GM18519 (cell line): ENCODE measurements around the gene FTL.
"Not testable (repeated sequence)": the region's sequence is repeated elsewhere in the genome, so short reads cannot be mapped to it uniquely, and the experiment has no call there.

Experiments used
- ATAC-seq: cut with Tn5 transposase; IDR thresholded peaks from one replicate; pipeline ENCODE4 v1.9.1; 2021; ENCODE audit warnings: mild to moderate bottlenecking, moderate library complexity; ENCODE audit not compliant: unreplicated experiment, low FRiP score

The FTL gene

GRCh38 chr19:48965040-48965805, at the start of gene FTL:
Gene FTL, plus strand, starts transcription at chr19:48965309. Its CDS starts 199 bp downstream, at chr19:48965508.
- ATAC-seq: peak; percentile 43

GRCh38 chr19:48915757-48916156, 49.4 kb upstream of the FTL start:
- ATAC-seq: no peak

DNA sequence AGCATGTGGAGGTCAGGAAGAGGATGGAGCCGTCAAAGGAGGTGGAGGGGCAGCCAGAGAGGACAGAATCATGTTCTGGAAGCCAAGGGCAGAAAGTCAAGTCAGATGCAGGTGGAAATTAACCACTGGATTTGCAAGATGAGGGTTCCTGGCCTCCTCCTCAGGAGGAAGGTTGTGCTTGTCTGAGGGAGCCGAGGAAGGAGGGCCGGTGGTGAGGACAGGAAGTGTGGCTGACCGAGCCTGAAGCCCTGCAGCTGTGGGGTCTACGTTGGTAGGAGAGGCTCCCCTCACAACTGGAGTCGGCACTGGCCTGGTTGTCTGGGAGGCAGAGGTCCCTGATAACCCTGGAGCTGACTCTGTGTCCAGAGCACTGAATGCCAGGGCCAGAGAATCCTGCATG, 47.0 kb upstream of the FTL start:
- no peak for ATAC-seq

- no peak for ATAC-seq
Measured at GRCh38 chr19:48918801-48919247, 46.3 kb upstream of the FTL start.

GRCh38 chr19:48919271-48919670, 45.8 kb upstream of the FTL start:
- not testable (repeated sequence) for ATAC-seq

DNA sequence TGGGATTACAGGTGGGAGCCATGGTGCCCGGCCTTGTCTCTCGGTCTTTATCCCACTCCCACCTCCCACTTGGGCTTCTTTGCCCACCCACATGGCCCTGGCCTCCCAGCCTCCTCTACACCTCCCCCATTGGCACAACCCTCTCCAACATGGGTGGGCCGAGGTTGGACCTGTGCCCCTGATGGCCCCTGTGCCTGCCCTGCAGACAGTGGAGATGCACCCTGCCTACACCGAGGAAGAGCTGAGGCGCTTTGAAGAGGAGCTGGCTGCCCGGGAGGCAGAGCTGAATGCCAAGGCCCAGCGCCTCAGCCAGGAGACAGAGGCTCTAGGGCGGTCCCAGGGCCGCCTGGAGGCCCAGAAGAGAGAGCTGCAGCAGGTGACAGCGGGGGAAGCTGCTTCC, 44.2 kb upstream of the FTL start:
- ATAC-seq: no peak

- no peak for ATAC-seq
Measured at GRCh38 chr19:48921721-48922500, 43.2 kb upstream of the FTL start.

DNA sequence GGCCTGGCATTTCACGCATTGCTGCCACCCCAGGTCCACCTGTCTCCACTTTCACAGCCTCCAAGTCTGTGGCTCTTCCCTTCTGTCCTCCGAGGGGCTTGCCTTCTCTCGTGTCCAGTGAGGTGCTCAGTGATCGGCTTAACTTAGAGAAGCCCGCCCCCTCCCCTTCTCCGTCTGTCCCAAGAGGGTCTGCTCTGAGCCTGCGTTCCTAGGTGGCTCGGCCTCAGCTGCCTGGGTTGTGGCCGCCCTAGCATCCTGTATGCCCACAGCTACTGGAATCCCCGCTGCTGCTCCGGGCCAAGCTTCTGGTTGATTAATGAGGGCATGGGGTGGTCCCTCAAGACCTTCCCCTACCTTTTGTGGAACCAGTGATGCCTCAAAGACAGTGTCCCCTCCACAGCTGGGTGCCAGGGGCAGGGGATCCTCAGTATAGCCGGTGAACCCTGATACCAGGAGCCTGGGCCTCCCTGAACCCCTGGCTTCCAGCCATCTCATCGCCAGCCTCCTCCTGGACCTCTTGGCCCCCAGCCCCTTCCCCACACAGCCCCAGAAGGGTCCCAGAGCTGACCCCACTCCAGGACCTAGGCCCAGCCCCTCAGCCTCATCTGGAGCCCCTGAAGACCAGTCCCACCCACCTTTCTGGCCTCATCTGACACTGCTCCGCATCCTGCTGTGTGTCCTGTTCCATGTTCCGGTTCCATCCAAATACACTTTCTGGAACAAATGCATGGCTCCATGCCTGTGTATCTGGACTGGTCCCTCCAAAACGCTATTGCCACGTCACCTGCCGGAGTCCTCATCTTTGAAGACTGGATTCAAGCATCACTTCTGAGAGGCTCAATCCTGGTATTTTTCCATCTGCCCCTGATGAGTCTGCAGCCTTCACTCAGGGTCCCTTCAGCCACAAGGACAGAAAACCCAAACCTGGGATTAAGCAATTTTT, 42.3 kb upstream of the FTL start:
- no peak for ATAC-seq

DNA sequence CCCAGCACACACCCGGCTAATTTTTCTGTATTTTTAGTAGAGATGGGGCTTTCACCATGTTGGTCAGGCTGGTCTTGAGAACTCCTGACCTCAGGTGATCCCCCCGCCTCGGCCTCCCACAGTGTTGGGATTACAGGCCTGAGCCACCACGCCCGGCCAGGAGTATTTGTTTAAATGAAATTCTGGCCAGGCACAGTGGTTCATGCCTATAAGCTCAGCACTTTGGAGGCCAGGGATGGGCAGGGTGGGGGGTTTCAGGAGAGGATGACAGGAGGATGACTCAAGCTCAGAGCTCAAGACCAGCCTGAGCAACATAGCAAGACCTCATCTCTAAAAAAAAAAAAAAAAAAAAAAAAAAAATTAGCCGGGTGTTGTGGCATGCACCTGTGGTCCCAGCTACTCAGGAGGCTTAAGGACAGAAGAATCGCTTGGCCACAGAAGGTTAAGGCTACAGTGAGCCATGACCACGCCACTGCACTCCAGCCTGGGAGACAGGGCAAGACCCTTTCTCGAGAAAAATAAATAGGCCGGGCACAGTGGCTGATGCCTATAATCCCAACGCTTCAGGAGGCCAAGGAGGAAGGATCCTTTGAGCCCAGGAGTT, 39.8 kb upstream of the FTL start:
- no peak for ATAC-seq

DNA sequence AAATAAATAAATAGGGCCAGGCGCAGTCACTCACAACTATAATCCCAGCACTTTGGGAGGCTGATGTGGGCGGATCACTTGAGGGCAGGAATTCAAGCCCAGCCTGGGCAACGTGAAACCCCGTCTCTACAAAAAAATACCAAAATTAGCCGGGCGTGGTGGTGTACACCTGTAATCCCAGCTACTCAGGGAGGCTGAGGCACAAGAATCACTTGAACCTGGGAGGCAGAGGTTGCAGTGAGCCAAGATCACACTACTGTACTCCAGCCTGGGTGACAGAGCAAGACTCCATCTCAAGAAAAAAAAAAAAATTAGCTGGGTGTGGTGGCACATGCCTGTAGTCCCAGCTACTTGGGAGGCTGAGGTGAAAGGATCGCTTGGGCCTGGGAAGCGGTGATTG, 39.2 kb upstream of the FTL start:
- not testable (repeated sequence) for ATAC-seq

GRCh38 chr19:48926909-48927308, 38.2 kb upstream of the FTL start:
- no peak for ATAC-seq

- not testable (repeated sequence) for ATAC-seq
Measured at GRCh38 chr19:48927692-48928091, 37.4 kb upstream of the FTL start.

DNA sequence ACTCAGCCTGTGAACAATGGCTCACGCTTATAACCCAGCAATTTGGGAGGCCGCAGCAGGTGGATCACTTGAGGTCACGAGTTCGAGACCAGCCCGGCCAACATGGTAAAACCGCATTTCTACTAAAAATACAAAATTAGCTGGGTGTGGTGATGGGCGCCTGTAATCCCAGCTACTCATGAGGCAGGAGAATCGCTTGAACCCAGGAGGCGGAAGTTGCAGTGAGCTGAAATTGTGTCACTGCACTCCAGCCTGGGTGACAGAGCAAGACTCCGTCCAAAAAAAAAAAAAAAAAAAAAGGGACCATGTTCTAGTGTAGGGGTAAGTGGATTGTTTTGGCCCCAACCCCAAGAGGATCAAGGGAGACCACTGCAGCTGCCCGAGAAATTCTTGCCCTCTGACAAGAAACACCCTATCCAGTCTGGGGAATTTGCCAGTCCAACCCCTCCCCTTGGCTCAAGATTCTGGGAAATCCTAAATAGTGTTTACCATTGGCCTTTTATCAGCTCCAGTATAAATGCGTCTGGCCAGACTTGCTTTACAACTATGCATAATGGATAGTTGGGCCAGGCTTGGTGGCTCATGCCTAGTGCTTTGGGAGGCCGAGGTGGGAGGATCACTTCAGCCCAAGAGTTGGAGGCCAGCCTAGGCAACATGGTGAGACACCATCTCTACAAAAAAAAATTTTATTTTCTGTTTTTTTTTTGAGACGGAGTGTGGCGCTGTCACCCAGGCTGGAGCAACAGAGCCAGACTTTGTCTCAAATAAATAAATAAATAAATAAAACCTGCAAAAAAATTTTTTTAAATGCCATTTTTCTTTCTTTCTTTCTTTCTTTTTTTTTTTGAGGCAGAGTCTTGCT, 36.7 kb upstream of the FTL start:
- ATAC-seq: no peak

GRCh38 chr19:48933382-48933932, 31.7 kb upstream of the FTL start, which contains the start of gene DHDH:
Gene DHDH, plus strand, starts transcription at chr19:48933699. Its CDS starts 23 bp downstream, at chr19:48933722.
- no peak for ATAC-seq

DNA sequence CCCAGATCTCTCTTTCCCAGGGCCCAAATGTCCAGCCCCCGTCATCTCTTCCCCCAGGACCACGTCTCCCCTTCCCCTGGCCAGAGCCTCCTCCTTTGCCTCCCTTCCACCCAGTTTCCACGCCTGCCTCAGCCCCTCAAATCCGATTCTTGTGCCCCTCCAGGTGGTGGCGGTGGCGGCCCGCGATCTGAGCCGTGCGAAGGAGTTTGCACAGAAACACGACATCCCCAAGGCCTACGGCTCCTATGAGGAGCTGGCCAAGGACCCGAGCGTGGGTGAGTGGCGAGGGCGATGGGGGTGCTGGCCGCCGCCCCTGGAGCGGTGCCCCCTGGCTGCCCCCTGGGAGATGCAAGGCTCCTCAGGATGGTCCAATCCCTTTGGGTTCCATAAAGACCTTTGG, 30.3 kb upstream of the FTL start:
- ATAC-seq: no peak

GRCh38 chr19:48935864-48936263, 29.2 kb upstream of the FTL start:
- no peak for ATAC-seq

- ATAC-seq: no peak
Measured at GRCh38 chr19:48938256-48938655, 26.9 kb upstream of the FTL start.

GRCh38 chr19:48940902-48941301, 24.2 kb upstream of the FTL start:
- no peak for ATAC-seq

DNA sequence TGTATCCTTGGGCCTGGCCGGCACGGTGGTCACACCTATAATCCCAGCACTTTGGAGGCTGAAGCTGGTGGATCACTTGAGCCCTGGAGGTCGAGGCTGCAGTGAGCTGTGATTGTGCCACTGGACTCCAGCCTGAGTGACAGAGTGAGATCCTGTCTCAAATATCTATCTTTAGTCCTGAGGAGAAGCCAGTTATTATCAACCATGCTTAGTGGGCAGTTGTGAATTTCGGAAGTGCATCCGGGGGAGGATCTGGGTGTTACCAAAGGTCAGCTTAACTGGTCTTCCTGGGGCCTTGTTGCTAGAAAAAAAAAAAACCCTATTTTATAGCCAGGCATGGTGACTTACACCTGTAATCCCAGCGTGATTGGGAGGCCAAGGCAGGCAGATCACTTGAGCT, 22.0 kb upstream of the FTL start:
- ATAC-seq: no peak
